Endothelial cell of umbilical vein (primary cell): ENCODE results near the gene TMEM269. TPM values are rescaled to one million over a fixed set of nuclear protein-coding genes. Genes with fewer than 3 reads are reported as not detected.

Source experiments
- BruUV-seq: library from RNA; stranded (reverse); fragments of 400-500 nt; replicated peaks from 2 replicates; lab custom pipeline; 2021; lab: Mats Ljungman, UMichigan
- CTCF ChIA-PET: fragments of 300-600, 350-600 bp; sonication (Branson Sonifier 250); formaldehyde crosslinking; loops from one replicate; lab custom pipeline; 2021; ENCODE audit warnings: antibody characterized with exemption, inconsistent platforms; lab: Charles Lee
- POLR2A ChIA-PET: fragments of 300-600, 350-600 bp; sonication (Branson Sonifier 250); formaldehyde crosslinking; loops from one replicate; lab custom pipeline; 2021; ENCODE audit warnings: antibody characterized with exemption, inconsistent platforms; lab: Charles Lee
- DNase-seq: peaks from one replicate; pipeline ENCODE4 v3.0.0-alpha.2; 2011; ENCODE audit warnings: low read depth, low spot score
- FAIRE-seq: peaks from 2 replicates; lab custom pipeline; 2011; peaks lifted over from hg19 to GRCh38; lab: Jason Lieb, UNC
- H2AFZ ChIP-seq: 2 replicates; pipeline ENCODE4 v1.6.0; 2012; ENCODE audit warnings: low read depth, low read length, control low read depth, inconsistent platforms
- H3K27ac ChIP-seq: 2 replicates; pipeline ENCODE4 v1.5.1; 2011; ENCODE audit warnings: low read depth, mild to moderate bottlenecking, control low read depth, low read length, moderate library complexity; ENCODE audit not compliant: insufficient read depth
- H3K27me3 ChIP-seq, 2 experiments: 2 replicates each; pipeline versions ENCODE4 v1.6.0 to v1.6.1; 2011; ENCODE audit warnings: low read length in 2 of 2, mixed read lengths in 1 of 2; ENCODE audit not compliant: control insufficient read depth in 2 of 2, insufficient read depth in 2 of 2
- H3K36me3 ChIP-seq, 2 experiments: 2 replicates in 1 of 2; 3 replicates in 1 of 2; pipeline ENCODE4 v1.5.1; 2011; ENCODE audit warnings: low read length in 2 of 2, mild to moderate bottlenecking in 1 of 2, moderate library complexity in 1 of 2; ENCODE audit not compliant: control insufficient read depth in 2 of 2, insufficient read depth in 2 of 2; ENCODE audit errors: extremely low read depth in 1 of 2
- H3K4me1 ChIP-seq: 3 replicates; pipeline ENCODE4 v1.5.1; 2011; ENCODE audit warnings: mild to moderate bottlenecking, low read length; ENCODE audit not compliant: control insufficient read depth, insufficient read depth; ENCODE audit errors: extremely low read depth
- H3K4me2 ChIP-seq: 2 replicates; pipeline ENCODE4 v1.6.1; 2011; ENCODE audit warnings: low read length, control low read depth, mixed read lengths; ENCODE audit not compliant: insufficient read depth
- H3K4me3 ChIP-seq, 3 experiments: fragments of 200-600 bp in 1 of 3; sonication (generic), shearing (Covaris generic) in 1 of 3; replicated peaks in 1 of 3; 2 replicates each; pipeline ENCODE4 v1.5.1; 2011 to 2016; ENCODE audit warnings: control low read depth in 3 of 3, low read length in 3 of 3, mild to moderate bottlenecking in 2 of 3, inconsistent platforms in 1 of 3, low read depth in 1 of 3, moderate library complexity in 1 of 3; ENCODE audit not compliant: insufficient read depth in 1 of 3
- H3K79me2 ChIP-seq: 2 replicates; pipeline ENCODE4 v1.6.0; 2012; ENCODE audit warnings: low read length, inconsistent platforms; ENCODE audit not compliant: control insufficient read depth, insufficient read depth
- H3K9ac ChIP-seq: replicated peaks from 2 replicates; pipeline ENCODE3; 2011; ENCODE audit warnings: low read length, control low read depth; ENCODE audit not compliant: insufficient read depth; ENCODE audit errors: extremely low read depth
- H3K9me1 ChIP-seq: replicated peaks from 3 replicates; pipeline ENCODE4 v1.6.0; 2011; ENCODE audit warnings: mild to moderate bottlenecking, low read length; ENCODE audit not compliant: control insufficient read depth, insufficient read depth; ENCODE audit errors: extremely low read depth
- H3K9me3 ChIP-seq: replicated peaks from 2 replicates; pipeline ENCODE4 v1.5.1; 2012; ENCODE audit warnings: low read length, inconsistent platforms; ENCODE audit not compliant: control insufficient read depth, insufficient read depth
- H4K20me1 ChIP-seq: replicated peaks from 2 replicates; pipeline ENCODE3; 2011; ENCODE audit warnings: mild to moderate bottlenecking, low read length; ENCODE audit not compliant: control insufficient read depth, insufficient read depth; ENCODE audit errors: extremely low read depth
- MAX ChIP-seq: IDR thresholded peaks from 2 replicates; pipeline ENCODE4 v1.6.1; 2011; ENCODE audit not compliant: insufficient read depth, insufficient read length
- POLR2A ChIP-seq: IDR thresholded peaks from 2 replicates; pipeline ENCODE4 v1.6.1; 2012; ENCODE audit warnings: low read depth, mild to moderate bottlenecking, control low read depth, low read length
- dilution Hi-C: fragments of 300-500 bp; cut with MboI; formaldehyde crosslinking; loops from one replicate; pipeline ENCODE4 v1.15.0; 2019; ENCODE audit warnings: low sequenced_read_pairs; ENCODE audit not compliant: extremely low pct_ligation_motif_present
- intact Hi-C: fragments of 100-400 bp; cut with micrococcal nuclease; formaldehyde crosslinking; loops from one replicate; pipeline ENCODE4 v1.10.0; 2022
- polyA plus RNA-seq, 4 experiments: library from polyadenylated mRNA; depleted of rRNA in 3 of 4; stranded (reverse) in 3 of 4; unstranded in 1 of 4; fragments of >200 nt; gene quantifications; 2 replicates each; pipeline versions ENCODE4 v1.2.1 to v1.2.3, GENCODE V29; 2011 to 2012; ENCODE audit warnings: missing spikeins in 1 of 4
- total RNA-seq: library from RNA; stranded (reverse); gene quantifications from 2 replicates; pipeline ENCODE4 v1.2.3, GENCODE V29; 2021

Gene TMEM269
- total and polyA plus RNA-seq, 2 donors (not counting 3 experiments of a cell fraction or from before 2014, with no cell fraction given) = 0.03 TPM; not detected in 1

GRCh38 chr1:42849944-42850343, 65.2 kb downstream of the TMEM269 start:
- FAIRE-seq (no peak), DNase-seq (no peak)
- Histone ChIP-seq H3K4me2 (no peak overlapping the region), H4K20me1 (no peaks in the 10 kb centered on the region), H3K9ac (no peak overlapping the region), H3K9me3 (no peaks in the 10 kb centered on the region), H3K79me2 (peaks cover 5% of the 10 kb centered on the region), H3K4me1 (peaks cover 12% of the 10 kb centered on the region), H3K27me3 (no peaks in the 10 kb centered on the region), H3K27ac (no peak overlapping the region), H3K4me3 (no peak overlapping the region), H2AFZ (no peak overlapping the region), H3K36me3 (peaks cover 0 to 17% of the 10 kb centered on the region in 2 experiments), H3K9me1 (no peaks in the 10 kb centered on the region)
- intact Hi-C loops (no loop called here), dilution Hi-C loops (no loop called here)
- no TSS peak for BruUV-seq
- ChIA-PET POLR2A (no interaction called here), CTCF (interaction anchor here (2.3 kb wide), 1 partner anchor 71 kb away, joined by 8 read pairs; no protein-coding TSS in a partner anchor)
- TF ChIP-seq MAX (no peak), POLR2A (no peak)

Other genes starting within 250 kb of the TMEM269 start
- 49.3 and 52.1 TPM in 2 replicates for gene PPIH, start 126.6 kb upstream of the TMEM269 start, total RNA-seq
- 40.0 and 55.2 TPM in 2 replicates for gene PPIH, start 126.6 kb upstream of the TMEM269 start, polyA plus RNA-seq
- 783 and 829 TPM in 2 replicates for gene YBX1, start 102.6 kb upstream of the TMEM269 start, total RNA-seq
- gene YBX1, start 102.6 kb upstream of the TMEM269 start, polyA plus RNA-seq = 271 and 430 TPM in 2 replicates
- gene CLDN19, start 44.8 kb upstream of the TMEM269 start, total RNA-seq = not detected in 2 replicates
- not detected in 2 replicates for gene CLDN19, start 44.8 kb upstream of the TMEM269 start, polyA plus RNA-seq
- 136 and 146 TPM in 2 replicates for gene P3H1, start 18.0 kb upstream of the TMEM269 start, total RNA-seq
- 194 and 246 TPM in 2 replicates for gene P3H1, start 18.0 kb upstream of the TMEM269 start, polyA plus RNA-seq
- 4.0 and 7.4 TPM in 2 replicates for gene C1orf50, start 17.7 kb upstream of the TMEM269 start, total RNA-seq
- gene C1orf50, start 17.7 kb upstream of the TMEM269 start, polyA plus RNA-seq = 2.8 and 4.8 TPM in 2 replicates
- 7.8 and 7.9 TPM in 2 replicates for gene ERMAP, start 32.1 kb downstream of the TMEM269 start, total RNA-seq
- gene ERMAP, start 32.1 kb downstream of the TMEM269 start, polyA plus RNA-seq = 6.7 and 8.6 TPM in 2 replicates
- gene SVBP, start 32.4 kb downstream of the TMEM269 start, total RNA-seq = 24.1 and 24.7 TPM in 2 replicates
- gene SVBP, start 32.4 kb downstream of the TMEM269 start, polyA plus RNA-seq = 15.1 and 18.1 TPM in 2 replicates
- 6.6 and 7.4 TPM in 2 replicates for gene ZNF691, start 61.6 kb downstream of the TMEM269 start, total RNA-seq
- gene ZNF691, start 61.6 kb downstream of the TMEM269 start, polyA plus RNA-seq = 6.9 TPM in 2 replicates
- gene SLC2A1, start 173.9 kb downstream of the TMEM269 start, total RNA-seq = 38.7 and 42.2 TPM in 2 replicates
- 46.5 and 52.5 TPM in 2 replicates for gene SLC2A1, start 173.9 kb downstream of the TMEM269 start, polyA plus RNA-seq